ENCODE results near the gene SDK2.

DNA sequence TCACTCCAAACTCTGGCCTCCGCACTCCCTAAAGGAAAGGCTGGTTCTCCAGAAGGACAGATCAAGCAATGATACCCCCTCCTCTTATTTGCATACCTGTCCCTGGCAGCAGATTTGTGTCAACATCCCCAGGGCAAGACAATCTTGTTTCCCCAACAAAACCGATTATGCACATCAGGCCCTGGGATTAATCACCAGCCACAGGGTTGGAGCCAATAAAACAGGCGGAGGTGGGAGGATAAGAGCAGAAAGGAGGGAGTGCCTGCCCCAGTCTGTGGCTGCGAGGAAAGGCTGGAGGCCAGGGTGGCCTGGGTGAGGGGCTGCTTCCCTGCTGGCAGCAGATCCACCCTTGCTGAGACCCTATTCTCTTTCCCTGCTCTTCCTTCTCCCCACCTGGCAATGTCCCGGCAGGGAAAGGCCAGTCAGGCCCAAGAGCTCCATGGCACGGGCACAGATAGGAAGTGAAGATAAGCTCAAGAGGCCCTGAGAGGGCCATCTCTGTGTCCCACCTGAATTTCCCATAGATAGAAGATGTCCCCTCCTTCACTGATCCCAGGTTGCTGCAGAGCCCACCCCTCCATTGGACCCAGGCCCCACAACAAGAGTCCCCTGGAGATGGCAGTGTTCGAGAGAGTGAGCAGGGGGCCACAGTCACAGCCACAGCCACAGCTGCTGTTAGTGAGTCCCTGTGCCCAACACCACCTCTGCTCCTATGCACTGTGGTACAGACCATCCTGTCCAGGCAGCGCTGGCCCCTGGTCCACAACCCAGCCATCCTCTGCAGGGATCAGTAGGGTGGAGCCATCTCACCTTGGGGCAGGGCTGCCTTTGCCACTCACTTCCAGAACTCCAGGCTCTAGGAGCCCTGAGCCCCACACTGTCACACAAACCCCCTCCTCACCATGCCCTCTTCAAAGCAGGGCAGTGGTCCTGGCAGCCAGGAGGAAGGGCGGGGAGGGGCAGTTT, 137.5 kb downstream of the SDK2 start:
- TF ChIP-seq, protein P1, sequence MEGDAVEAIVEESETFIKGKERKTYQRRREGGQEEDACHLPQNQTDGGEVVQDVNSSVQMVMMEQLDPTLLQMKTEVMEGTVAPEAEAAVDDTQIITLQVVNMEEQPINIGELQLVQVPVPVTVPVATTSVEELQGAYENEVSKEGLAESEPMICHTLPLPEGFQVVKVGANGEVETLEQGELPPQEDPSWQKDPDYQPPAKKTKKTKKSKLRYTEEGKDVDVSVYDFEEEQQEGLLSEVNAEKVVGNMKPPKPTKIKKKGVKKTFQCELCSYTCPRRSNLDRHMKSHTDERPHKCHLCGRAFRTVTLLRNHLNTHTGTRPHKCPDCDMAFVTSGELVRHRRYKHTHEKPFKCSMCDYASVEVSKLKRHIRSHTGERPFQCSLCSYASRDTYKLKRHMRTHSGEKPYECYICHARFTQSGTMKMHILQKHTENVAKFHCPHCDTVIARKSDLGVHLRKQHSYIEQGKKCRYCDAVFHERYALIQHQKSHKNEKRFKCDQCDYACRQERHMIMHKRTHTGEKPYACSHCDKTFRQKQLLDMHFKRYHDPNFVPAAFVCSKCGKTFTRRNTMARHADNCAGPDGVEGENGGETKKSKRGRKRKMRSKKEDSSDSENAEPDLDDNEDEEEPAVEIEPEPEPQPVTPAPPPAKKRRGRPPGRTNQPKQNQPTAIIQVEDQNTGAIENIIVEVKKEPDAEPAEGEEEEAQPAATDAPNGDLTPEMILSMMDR (IDR thresholded peaks at IDR 0.05): no peak
- TF ChIP-seq JUND (IDR thresholded peaks at IDR 0.05) (no peak), EZH2phosphoT487 (IDR thresholded peaks at IDR 0.05; ENCODE audit: borderline replicate concordance, low read depth) (no peak), TEAD4 (IDR thresholded peaks at IDR 0.05; ENCODE audit: borderline replicate concordance, insufficient read depth) (no peak), RAD21 (IDR thresholded peaks at IDR 0.05; ENCODE audit: low read length) (peak; percentile 2; the same call in 1 of the 2 replicates), NFIC (IDR thresholded peaks at IDR 0.05; ENCODE audit: borderline replicate concordance) (no peak), POLR2AphosphoS5 (IDR thresholded peaks at IDR 0.05; ENCODE audit: low read depth, low read length) (no peak), SIN3A (IDR thresholded peaks at IDR 0.05; ENCODE audit: borderline replicate concordance, low read depth, low read length) (no peak), TAF1 (IDR thresholded peaks at IDR 0.05; ENCODE audit: borderline replicate concordance, low read depth, low read length) (no peak), RCOR1 (IDR thresholded peaks at IDR 0.05; ENCODE audit: low read length) (peak; percentile 86), FOXJ3 (CRISPR knock-in tag; IDR thresholded peaks at IDR 0.05) (peak; percentile 100)
- TF ChIP-seq, protein P2, sequence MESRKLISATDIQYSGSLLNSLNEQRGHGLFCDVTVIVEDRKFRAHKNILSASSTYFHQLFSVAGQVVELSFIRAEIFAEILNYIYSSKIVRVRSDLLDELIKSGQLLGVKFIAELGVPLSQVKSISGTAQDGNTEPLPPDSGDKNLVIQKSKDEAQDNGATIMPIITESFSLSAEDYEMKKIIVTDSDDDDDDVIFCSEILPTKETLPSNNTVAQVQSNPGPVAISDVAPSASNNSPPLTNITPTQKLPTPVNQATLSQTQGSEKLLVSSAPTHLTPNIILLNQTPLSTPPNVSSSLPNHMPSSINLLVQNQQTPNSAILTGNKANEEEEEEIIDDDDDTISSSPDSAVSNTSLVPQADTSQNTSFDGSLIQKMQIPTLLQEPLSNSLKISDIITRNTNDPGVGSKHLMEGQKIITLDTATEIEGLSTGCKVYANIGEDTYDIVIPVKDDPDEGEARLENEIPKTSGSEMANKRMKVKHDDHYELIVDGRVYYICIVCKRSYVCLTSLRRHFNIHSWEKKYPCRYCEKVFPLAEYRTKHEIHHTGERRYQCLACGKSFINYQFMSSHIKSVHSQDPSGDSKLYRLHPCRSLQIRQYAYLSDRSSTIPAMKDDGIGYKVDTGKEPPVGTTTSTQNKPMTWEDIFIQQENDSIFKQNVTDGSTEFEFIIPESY (IDR thresholded peaks at IDR 0.05; ENCODE audit: borderline replicate concordance, low read depth): no peak
- TF ChIP-seq, protein P3, sequence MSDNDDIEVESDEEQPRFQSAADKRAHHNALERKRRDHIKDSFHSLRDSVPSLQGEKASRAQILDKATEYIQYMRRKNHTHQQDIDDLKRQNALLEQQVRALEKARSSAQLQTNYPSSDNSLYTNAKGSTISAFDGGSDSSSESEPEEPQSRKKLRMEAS (IDR thresholded peaks at IDR 0.05; ENCODE audit: low read depth): no peak
- TF ChIP-seq, protein P4, sequence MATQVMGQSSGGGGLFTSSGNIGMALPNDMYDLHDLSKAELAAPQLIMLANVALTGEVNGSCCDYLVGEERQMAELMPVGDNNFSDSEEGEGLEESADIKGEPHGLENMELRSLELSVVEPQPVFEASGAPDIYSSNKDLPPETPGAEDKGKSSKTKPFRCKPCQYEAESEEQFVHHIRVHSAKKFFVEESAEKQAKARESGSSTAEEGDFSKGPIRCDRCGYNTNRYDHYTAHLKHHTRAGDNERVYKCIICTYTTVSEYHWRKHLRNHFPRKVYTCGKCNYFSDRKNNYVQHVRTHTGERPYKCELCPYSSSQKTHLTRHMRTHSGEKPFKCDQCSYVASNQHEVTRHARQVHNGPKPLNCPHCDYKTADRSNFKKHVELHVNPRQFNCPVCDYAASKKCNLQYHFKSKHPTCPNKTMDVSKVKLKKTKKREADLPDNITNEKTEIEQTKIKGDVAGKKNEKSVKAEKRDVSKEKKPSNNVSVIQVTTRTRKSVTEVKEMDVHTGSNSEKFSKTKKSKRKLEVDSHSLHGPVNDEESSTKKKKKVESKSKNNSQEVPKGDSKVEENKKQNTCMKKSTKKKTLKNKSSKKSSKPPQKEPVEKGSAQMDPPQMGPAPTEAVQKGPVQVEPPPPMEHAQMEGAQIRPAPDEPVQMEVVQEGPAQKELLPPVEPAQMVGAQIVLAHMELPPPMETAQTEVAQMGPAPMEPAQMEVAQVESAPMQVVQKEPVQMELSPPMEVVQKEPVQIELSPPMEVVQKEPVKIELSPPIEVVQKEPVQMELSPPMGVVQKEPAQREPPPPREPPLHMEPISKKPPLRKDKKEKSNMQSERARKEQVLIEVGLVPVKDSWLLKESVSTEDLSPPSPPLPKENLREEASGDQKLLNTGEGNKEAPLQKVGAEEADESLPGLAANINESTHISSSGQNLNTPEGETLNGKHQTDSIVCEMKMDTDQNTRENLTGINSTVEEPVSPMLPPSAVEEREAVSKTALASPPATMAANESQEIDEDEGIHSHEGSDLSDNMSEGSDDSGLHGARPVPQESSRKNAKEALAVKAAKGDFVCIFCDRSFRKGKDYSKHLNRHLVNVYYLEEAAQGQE (IDR thresholded peaks at IDR 0.05; ENCODE audit: low read depth, low read length): no peak
